HCT116 (cell line): ENCODE results near the gene CCDC157. TPM values are rescaled to one million over a fixed set of nuclear protein-coding genes. Genes with fewer than 3 reads are reported as not detected.

Experiments
- ATAC-seq: fragments of 200-7000 bp; cut with Tn5 transposase; 2 replicates; pipeline ENCODE4 v1.9.1; 2020; ENCODE audit warnings: mild to moderate bottlenecking, moderate library complexity
- BruUV-seq: library from RNA; stranded (reverse); fragments of 400-500 nt; replicated peaks from 2 replicates; lab custom pipeline; 2021; lab: Mats Ljungman, UMichigan
- CTCF ChIA-PET: fragments of 300-600 bp; sonication (Branson Sonifier 250); formaldehyde crosslinking; loops from one replicate; lab custom pipeline; 2021; ENCODE audit warnings: antibody characterized with exemption; lab: Charles Lee
- POLR2A ChIA-PET: fragments of 300-600, 350-600 bp; sonication (Branson Sonifier 250); formaldehyde crosslinking; loops from one replicate; lab custom pipeline; 2021; ENCODE audit warnings: antibody characterized with exemption; lab: Charles Lee
- RAD21 ChIA-PET, 2 experiments: fragments of 300-600 bp; sonication (Branson Sonifier 250); formaldehyde crosslinking; loops; one replicate each; lab custom pipeline; 2023; ENCODE audit warnings: low total read pairs in 2 of 2; ENCODE audit not compliant: uncharacterized antibody in 2 of 2, unreplicated experiment in 2 of 2, low non-redundant PET in 1 of 2; lab: Charles Lee
- DNase-seq: peaks from one replicate; pipeline ENCODE4 v3.0.0-alpha.2; 2010; ENCODE audit warnings: low read depth, low spot score
- H2AFZ ChIP-seq: fragments of 200-600 bp; shearing (Covaris generic), sonication (generic); 2 replicates; pipeline ENCODE4 v1.6.1; 2017; ENCODE audit warnings: low read depth, mixed run types, mixed read lengths, antibody characterized with exemption, low read length; ENCODE audit not compliant: poor library complexity, severe bottlenecking
- H3K27ac ChIP-seq: 2 replicates; pipeline ENCODE4 v1.5.1; 2012; ENCODE audit warnings: low read depth, low read length
- H3K27me3 ChIP-seq: fragments of 200-600 bp; sonication (generic); 2 replicates; pipeline ENCODE4 v1.6.1; 2016; ENCODE audit warnings: mixed run types, low read length, mixed read lengths; ENCODE audit not compliant: insufficient read depth
- H3K36me3 ChIP-seq, 2 experiments: fragments of 200-500 bp in 1 of 2; fragments of 200-600 bp in 1 of 2; sonication (Bioruptor generic) in 1 of 2; sonication (generic) in 1 of 2; 2 replicates each; pipeline versions ENCODE4 v1.5.1 to v1.6.1; 2014 to 2016; ENCODE audit warnings: low read length in 2 of 2, inconsistent platforms in 1 of 2, mixed read lengths in 1 of 2, mixed run types in 1 of 2; ENCODE audit not compliant: insufficient read depth in 2 of 2, control insufficient read depth in 1 of 2
- H3K4me1 ChIP-seq, 2 experiments: fragments of 200-600 bp in 1 of 2; sonication (generic) in 1 of 2; 2 replicates each; pipeline versions ENCODE4 v1.5.1 to v1.6.1; 2012 to 2017; ENCODE audit warnings: low read length in 2 of 2, inconsistent platforms in 1 of 2, mild to moderate bottlenecking in 1 of 2, mixed read lengths in 1 of 2, mixed run types in 1 of 2, moderate library complexity in 1 of 2; ENCODE audit not compliant: insufficient read depth in 2 of 2, control insufficient read depth in 1 of 2
- H3K4me2 ChIP-seq: fragments of 200-600 bp; sonication (generic); 2 replicates; pipeline ENCODE4 v1.6.1; 2017; ENCODE audit warnings: mixed run types, low read length, mixed read lengths
- H3K4me3 ChIP-seq, 2 experiments: fragments of 200-600 bp in 1 of 2; sonication (generic) in 1 of 2; replicated peaks in 1 of 2; 2 replicates each; pipeline ENCODE4 v1.5.1; 2011 to 2016; ENCODE audit warnings: low read length in 2 of 2, control low read depth in 1 of 2, low read depth in 1 of 2, mild to moderate bottlenecking in 1 of 2, mixed read lengths in 1 of 2, mixed run types in 1 of 2
- H3K79me2 ChIP-seq: fragments of 200-600 bp; sonication (generic); 2 replicates; pipeline ENCODE4 v1.6.1; 2017; ENCODE audit warnings: mild to moderate bottlenecking, mixed run types, low read length, moderate library complexity, mixed read lengths; ENCODE audit not compliant: insufficient read depth
- H3K9ac ChIP-seq: fragments of 200-600 bp; sonication (generic); 2 replicates; pipeline ENCODE4 v1.6.1; 2016; ENCODE audit warnings: low read length, mixed read lengths
- H3K9me2 ChIP-seq: fragments of 200-600 bp; sonication (generic), shearing (Covaris generic); 2 replicates; pipeline ENCODE4 v1.6.1; 2017; ENCODE audit warnings: mixed run types, mild to moderate bottlenecking, moderate library complexity; ENCODE audit not compliant: insufficient read depth
- H3K9me3 ChIP-seq, 2 experiments: fragments of 200-500 bp in 1 of 2; fragments of 200-600 bp in 1 of 2; sonication (Bioruptor generic) in 1 of 2; sonication (generic) in 1 of 2; 2 replicates each; pipeline ENCODE4 v1.6.1; 2014 to 2017; ENCODE audit warnings: low read length in 2 of 2, mixed read lengths in 2 of 2, inconsistent platforms in 1 of 2, low read depth in 1 of 2, mild to moderate bottlenecking in 1 of 2, mixed run types in 1 of 2, moderate library complexity in 1 of 2; ENCODE audit not compliant: control insufficient read depth in 1 of 2, insufficient read depth in 1 of 2
- H4K20me1 ChIP-seq: fragments of 200-600 bp; sonication (generic), shearing (Covaris generic); 2 replicates; pipeline ENCODE4 v1.6.1; 2017; ENCODE audit warnings: mixed run types, mild to moderate bottlenecking, moderate library complexity; ENCODE audit not compliant: insufficient read depth
- ATF3 ChIP-seq: IDR thresholded peaks from 2 replicates; pipeline ENCODE4 v1.6.1; 2012
- CBX3 ChIP-seq: IDR thresholded peaks from 2 replicates; pipeline ENCODE4 v1.6.1; 2012; ENCODE audit warnings: low read depth
- CEBPB ChIP-seq: IDR thresholded peaks from 2 replicates; pipeline ENCODE4 v1.6.1; 2012; ENCODE audit warnings: low read depth
- JUND ChIP-seq: IDR thresholded peaks from 2 replicates; pipeline ENCODE4 v1.6.1; 2012
- POLR2A ChIP-seq: IDR thresholded peaks from 2 replicates; pipeline ENCODE4 v1.7.0; 2011; ENCODE audit warnings: borderline replicate concordance; ENCODE audit not compliant: insufficient read depth, insufficient read length; ENCODE audit errors: extremely low read depth
- POLR2AphosphoS5 ChIP-seq: IDR thresholded peaks from 2 replicates; pipeline ENCODE4 v1.6.1; 2011; ENCODE audit warnings: mild to moderate bottlenecking, low read depth, low read length, moderate library complexity
- YY1 ChIP-seq: IDR thresholded peaks from 2 replicates; pipeline ENCODE4 v1.6.1; 2011; ENCODE audit warnings: low read length, low read depth, moderate library complexity, mild to moderate bottlenecking; ENCODE audit not compliant: insufficient replicate concordance; ENCODE audit errors: extremely low read depth
- intact Hi-C: fragments of 100-400 bp; cut with micrococcal nuclease; formaldehyde crosslinking; loops from 2 replicates; pipeline ENCODE4 v1.10.0; 2022
- total RNA-seq: library from RNA; stranded (reverse); gene quantifications from one replicate; pipeline ENCODE4 v1.2.1, GENCODE V29; 2021; ENCODE audit not compliant: unreplicated experiment

CCDC157 gene
- total RNA-seq, 1 experiment from 2014 or later: 2.1 TPM

- ChIA-PET CTCF (no interaction called here), RAD21 (no interaction called here), POLR2A (no interaction called here)
- intact Hi-C loops: no loop called here
- Histone ChIP-seq H3K9me3 (no peaks in the 10 kb centered on the region), H2AFZ (no peak overlapping the region), H3K4me2 (no peak overlapping the region), H3K4me3 (no peak overlapping the region), H3K27me3 (no peaks in the 10 kb centered on the region), H3K4me1 (peaks cover 2 to 5% of the 10 kb centered on the region in 2 experiments; a peak in 3 of 4 replicates), H3K27ac (no peak overlapping the region), H4K20me1 (no peaks in the 10 kb centered on the region), H3K36me3 (0 out of 4 replicates have a peak, but pooled peaks cover 0 to 4% of the 10 kb centered on the region in 2 experiments), H3K9me2 (no peaks in the 10 kb centered on the region), H3K9ac (no peak overlapping the region), H3K79me2 (no peaks in the 10 kb centered on the region)
- TF ChIP-seq CEBPB (no peak), POLR2A (no peak)
- no TSS peak for BruUV-seq
- ATAC-seq (no peak), DNase-seq (no peak)
These were observed 24.5 kb downstream of the CCDC157 start for GRCh38 chr22:30381264-30381663.

- CTCF ChIA-PET: no interaction called here
- no TSS peak for BruUV-seq
These were observed 25.5 kb downstream of the CCDC157 start for GRCh38 chr22:30382340-30382739.

More at GRCh38 chr22:30382340-30382739, 25.5 kb downstream of the CCDC157 start:
- ATAC-seq (no peak), DNase-seq (no peak)
- H3K36me3 ChIP-seq: 0 out of 4 replicates have a peak, but pooled peaks cover 0 to 4% of the 10 kb centered on the region in 2 experiments
- intact Hi-C loops: no loop called here
- no peaks in the 10 kb centered on the region for H3K27me3 ChIP-seq
- H3K4me2 ChIP-seq: no peak overlapping the region
- no peak overlapping the region for H3K9ac ChIP-seq
- H3K9me3 ChIP-seq: no peaks in the 10 kb centered on the region
- TF ChIP-seq CBX3 (no peak), CEBPB (no peak), YY1 (no peak), ATF3 (no peak), JUND (no peak), POLR2AphosphoS5 (no peak), POLR2A (no peak)
- H3K4me3 ChIP-seq: no peak overlapping the region
- H4K20me1 ChIP-seq: no peaks in the 10 kb centered on the region
- peaks cover 3 to 11% of the 10 kb centered on the region in 2 experiments; a peak in 3 of 4 replicates for H3K4me1 ChIP-seq
- no peak overlapping the region for H2AFZ ChIP-seq
- H3K9me2 ChIP-seq: no peaks in the 10 kb centered on the region
- ChIA-PET POLR2A (interaction anchor here (1.2 kb wide), 1 partner anchor 26 kb away, joined by 4 read pairs; the partner anchor contains the start of genes CCDC157 and SF3A1), RAD21 (no interaction called here)
- H3K27ac ChIP-seq: no peak overlapping the region
- no peaks in the 10 kb centered on the region for H3K79me2 ChIP-seq
